Fibroblast of skin of right quadriceps (primary cell): ENCODE results near the gene RASSF4.
"Not testable (repeated sequence)": the region's sequence is repeated elsewhere in the genome, so short reads cannot be mapped to it uniquely, and the experiment has no call there.

Experiments
- DNase-seq: peaks from one replicate; pipeline ENCODE4 v3.0.0-alpha.2; 2013

RASSF4 gene

GRCh38 chr10:44992070-44992731, 32.6 kb downstream of the RASSF4 start:
- no peak for DNase-seq

GRCh38 chr10:44992732-44993225, 33.2 kb downstream of the RASSF4 start:
- no peak for DNase-seq

GRCh38 chr10:44993226-44993921, 33.8 kb downstream of the RASSF4 start:
- DNase-seq = no peak

- DNase-seq = peak; percentile 77
Observed at GRCh38 chr10:44993922-44994751, 34.5 kb downstream of the RASSF4 start.

GRCh38 chr10:44994752-44995530, 35.3 kb downstream of the RASSF4 start:
- no peak for DNase-seq

GRCh38 chr10:44995581-44995913, 35.9 kb downstream of the RASSF4 start:
- no peak for DNase-seq

GRCh38 chr10:44995914-44996669, 36.5 kb downstream of the RASSF4 start:
- DNase-seq = no peak

GRCh38 chr10:44997105-44997748, 37.6 kb downstream of the RASSF4 start:
- no peak for DNase-seq

GRCh38 chr10:44998146-44998631, 38.6 kb downstream of the RASSF4 start:
- DNase-seq = no peak

- peak; percentile 17 for DNase-seq
Observed at GRCh38 chr10:45000138-45000751, 40.6 kb downstream of the RASSF4 start.

- peak; percentile 83 for DNase-seq
Observed at GRCh38 chr10:45000752-45001380, 41.3 kb downstream of the RASSF4 start, which contains the start of gene ZNF22. Gene ZNF22 (plus strand): TSS chr10:45000923. CDS start chr10:45003369, 2,446 bp downstream.

- DNase-seq = peak; percentile 60
Observed at GRCh38 chr10:45001381-45002148, 42.0 kb downstream of the RASSF4 start.

- DNase-seq = no peak
Observed at GRCh38 chr10:45003432-45004000, 43.9 kb downstream of the RASSF4 start.

GRCh38 chr10:45004661-45005060, 45.1 kb downstream of the RASSF4 start:
- DNase-seq = no peak

- DNase-seq = no peak
Observed at GRCh38 chr10:45005284-45005683, 45.7 kb downstream of the RASSF4 start.

GRCh38 chr10:45006276-45007030, 46.9 kb downstream of the RASSF4 start:
- no peak for DNase-seq

- DNase-seq = peak; percentile 86
Observed at GRCh38 chr10:45008524-45009161, 49.0 kb downstream of the RASSF4 start.

GRCh38 chr10:45014557-45014956, 55.0 kb downstream of the RASSF4 start:
- DNase-seq = not testable (repeated sequence)
